ENCODE measurements around the gene VN1R5.

DNA sequence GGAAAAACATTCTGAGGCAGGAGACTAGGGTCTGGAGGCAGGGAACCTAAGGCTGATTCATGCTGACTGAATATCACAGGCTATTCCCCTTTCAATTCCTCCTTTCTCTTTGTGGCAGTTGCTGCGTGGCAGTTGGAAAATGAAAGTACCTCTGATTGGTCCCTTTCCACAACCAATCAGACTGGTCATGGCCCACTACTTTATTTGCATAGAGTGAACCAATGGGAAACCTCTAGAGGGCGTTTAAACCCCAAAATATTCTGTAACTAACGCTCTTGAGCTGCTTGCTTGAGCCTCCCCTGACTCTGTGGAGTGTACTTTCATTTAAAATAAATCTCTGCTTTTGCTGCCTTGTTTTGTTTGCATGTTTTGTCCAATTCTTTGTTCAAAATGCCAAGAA lies 27.7 kb upstream of the VN1R5 start:
- TF ChIP-seq CTCF (IDR thresholded peaks at IDR 0.05): no peak
- no peak for TF ChIP-seq POLR2A (IDR thresholded peaks at IDR 0.05)

Measured in suprapubic skin (tissue), 3 donors.